HepG2 (cell line): ENCODE results near the gene ARHGEF16. TPM values are rescaled to one million over a fixed set of nuclear protein-coding genes. Genes with fewer than 3 reads are reported as not detected.

ENCODE experiments used
- BRF2 ChIP-seq: sonication (generic); formaldehyde crosslinking; IDR thresholded peaks from 2 replicates; pipeline ENCODE4 v1.8.1; 2022; ENCODE audit warnings: mild to moderate bottlenecking, missing genetic modification reagents
- CEBPZ ChIP-seq: IDR thresholded peaks from 2 replicates; pipeline ENCODE4 v1.6.1; 2012; ENCODE audit warnings: low read length, improper control_type of control experiment
- DR1 ChIP-seq: sonication (generic); formaldehyde crosslinking; IDR thresholded peaks from 2 replicates; pipeline ENCODE4 v1.8.0; 2021; ENCODE audit warnings: mild to moderate bottlenecking, missing genetic modification reagents, inconsistent platforms
- HNRNPL ChIP-seq: fragments of 200-400 bp; formaldehyde crosslinking; IDR thresholded peaks from 2 replicates; pipeline ENCODE4 v1.6.1; 2017; ENCODE audit warnings: mild to moderate bottlenecking, low read depth, low read length
- JUNB ChIP-seq: sonication (generic); formaldehyde crosslinking; IDR thresholded peaks from 2 replicates; pipeline ENCODE4 v1.8.0; 2022; ENCODE audit warnings: missing genetic modification reagents, mild to moderate bottlenecking, borderline replicate concordance
- KDM2A ChIP-seq: sonication (generic); formaldehyde crosslinking; IDR thresholded peaks from 2 replicates; pipeline ENCODE4 v1.4.0; 2020; ENCODE audit warnings: low read depth, missing genetic modification reagents, borderline replicate concordance
- PAXIP1 ChIP-seq: sonication (generic); formaldehyde crosslinking; conservative IDR thresholded peaks from 2 replicates; pipeline ENCODE4 v1.4.0; 2020; ENCODE audit warnings: mild to moderate bottlenecking, missing genetic modification reagents, moderate library complexity
- RARG ChIP-seq: sonication (generic); formaldehyde crosslinking; IDR thresholded peaks from 2 replicates; pipeline ENCODE4 v1.4.0; 2020; ENCODE audit warnings: low read depth, mild to moderate bottlenecking, missing genetic modification reagents
- SSRP1 ChIP-seq: IDR thresholded peaks from 2 replicates; pipeline ENCODE4 v1.6.1; 2016; ENCODE audit warnings: control low read depth
- ZBTB7A ChIP-seq: sonication (generic); formaldehyde crosslinking; IDR thresholded peaks from 2 replicates; pipeline ENCODE4 v1.8.0; 2022; ENCODE audit warnings: mild to moderate bottlenecking, missing genetic modification reagents
- ZFP62 ChIP-seq: sonication (generic); formaldehyde crosslinking; IDR thresholded peaks from 2 replicates; pipeline ENCODE4 v1.4.0; 2020; ENCODE audit warnings: missing genetic modification reagents
- ZNF101 ChIP-seq: sonication (generic); formaldehyde crosslinking; IDR thresholded peaks from 2 replicates; pipeline ENCODE4 v1.4.0; 2020; ENCODE audit warnings: mild to moderate bottlenecking, low read depth, missing genetic modification reagents, borderline replicate concordance
- ZNF430 ChIP-seq: sonication (generic); formaldehyde crosslinking; IDR thresholded peaks from 2 replicates; pipeline ENCODE4 v1.9.0; 2021; ENCODE audit warnings: mild to moderate bottlenecking, missing genetic modification reagents
- ZNF513 ChIP-seq: sonication (generic); formaldehyde crosslinking; conservative IDR thresholded peaks from 2 replicates; pipeline ENCODE4 v1.5.0; 2020; ENCODE audit warnings: missing genetic modification reagents
- polyA plus RNA-seq, 8 experiments: library from polyadenylated mRNA; depleted of rRNA in 3 of 8; stranded (reverse) in 7 of 8; unstranded in 1 of 8; fragments of >200 nt; fragmentation: Illumina TruSeq in 4 of 8; extraction: Trizol in 4 of 8; gene quantifications; 2 replicates each; pipeline versions ENCODE4 v1.2.1 to v1.2.3, GENCODE V29; 2011 to 2016; ENCODE audit warnings: low read depth in 4 of 8, missing spikeins in 1 of 8, mixed read lengths in 1 of 8; ENCODE audit not compliant: insufficient read depth in 1 of 8
- total RNA-seq, 5 experiments: library from RNA; depleted of rRNA; stranded (reverse); fragments of >200 nt; fragmentation: Illumina TruSeq; extraction: Trizol; gene quantifications; 2 replicates each; pipeline ENCODE4 v1.2.3, GENCODE V29; 2016; ENCODE audit warnings: low read depth in 1 of 5
- TF ChIP-seq, protein P1 (sequence below): IDR thresholded peaks from 2 replicates; pipeline ENCODE4 v1.4.0; 2020; ENCODE audit warnings: mild to moderate bottlenecking, missing genetic modification reagents

ARHGEF16 gene
- total and polyA plus RNA-seq, 2 of the 13 experiments (the other 11 are each of a cell fraction or from before 2014, with no cell fraction given) = 20.3 to 39.9 TPM

- TF ChIP-seq, protein P1, sequence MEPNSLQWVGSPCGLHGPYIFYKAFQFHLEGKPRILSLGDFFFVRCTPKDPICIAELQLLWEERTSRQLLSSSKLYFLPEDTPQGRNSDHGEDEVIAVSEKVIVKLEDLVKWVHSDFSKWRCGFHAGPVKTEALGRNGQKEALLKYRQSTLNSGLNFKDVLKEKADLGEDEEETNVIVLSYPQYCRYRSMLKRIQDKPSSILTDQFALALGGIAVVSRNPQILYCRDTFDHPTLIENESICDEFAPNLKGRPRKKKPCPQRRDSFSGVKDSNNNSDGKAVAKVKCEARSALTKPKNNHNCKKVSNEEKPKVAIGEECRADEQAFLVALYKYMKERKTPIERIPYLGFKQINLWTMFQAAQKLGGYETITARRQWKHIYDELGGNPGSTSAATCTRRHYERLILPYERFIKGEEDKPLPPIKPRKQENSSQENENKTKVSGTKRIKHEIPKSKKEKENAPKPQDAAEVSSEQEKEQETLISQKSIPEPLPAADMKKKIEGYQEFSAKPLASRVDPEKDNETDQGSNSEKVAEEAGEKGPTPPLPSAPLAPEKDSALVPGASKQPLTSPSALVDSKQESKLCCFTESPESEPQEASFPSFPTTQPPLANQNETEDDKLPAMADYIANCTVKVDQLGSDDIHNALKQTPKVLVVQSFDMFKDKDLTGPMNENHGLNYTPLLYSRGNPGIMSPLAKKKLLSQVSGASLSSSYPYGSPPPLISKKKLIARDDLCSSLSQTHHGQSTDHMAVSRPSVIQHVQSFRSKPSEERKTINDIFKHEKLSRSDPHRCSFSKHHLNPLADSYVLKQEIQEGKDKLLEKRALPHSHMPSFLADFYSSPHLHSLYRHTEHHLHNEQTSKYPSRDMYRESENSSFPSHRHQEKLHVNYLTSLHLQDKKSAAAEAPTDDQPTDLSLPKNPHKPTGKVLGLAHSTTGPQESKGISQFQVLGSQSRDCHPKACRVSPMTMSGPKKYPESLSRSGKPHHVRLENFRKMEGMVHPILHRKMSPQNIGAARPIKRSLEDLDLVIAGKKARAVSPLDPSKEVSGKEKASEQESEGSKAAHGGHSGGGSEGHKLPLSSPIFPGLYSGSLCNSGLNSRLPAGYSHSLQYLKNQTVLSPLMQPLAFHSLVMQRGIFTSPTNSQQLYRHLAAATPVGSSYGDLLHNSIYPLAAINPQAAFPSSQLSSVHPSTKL (CRISPR knock-in tag) = no peak
- 0 out of 2 replicates have a peak, but pooled peaks have one; percentile 17 for TF ChIP-seq ZNF513
- no peak for TF ChIP-seq ZFP62
- TF ChIP-seq BRF2 (CRISPR knock-in tag) = no peak
- TF ChIP-seq PAXIP1 (CRISPR knock-in tag) = no peak
- TF ChIP-seq CEBPZ = no peak
- TF ChIP-seq RARG = no peak
- TF ChIP-seq ZNF101 = no peak
- peak; percentile 85; the same call in 1 of the 2 replicates for TF ChIP-seq KDM2A
- 0 out of 2 replicates have a peak, but pooled peaks have one; percentile 56 for TF ChIP-seq SSRP1 (CRISPR knock-in tag)
- 0 out of 2 replicates have a peak, but pooled peaks have one; percentile 16 for TF ChIP-seq ZBTB7A
- TF ChIP-seq ZNF430 = peak; percentile 50; the same call in 1 of the 2 replicates
- TF ChIP-seq DR1 = no peak
- 0 out of 2 replicates have a peak, but pooled peaks have one; percentile 17 for TF ChIP-seq HNRNPL
- no peak for TF ChIP-seq JUNB (CRISPR knock-in tag)
These were observed 29.5 kb downstream of the ARHGEF16 start (continued) for GRCh38 chr1:3483801-3484444.
